Measurements from ENCODE around the gene DIABLO. TPM values are rescaled to one million over a fixed set of nuclear protein-coding genes. Genes with fewer than 3 reads are reported as not detected.

The DIABLO gene
- polyA plus RNA-seq, 1 of the 3 experiments (the other 2 are of a cell fraction), result 78.9 TPM

GRCh38 chr12:122230798-122231197 lies 4.9 kb upstream of the DIABLO start:
- ChIA-PET CTCF (interaction anchor here (1.0 to 1.6 kb wide), 2 partner anchors 14 to 125 kb away, joined by 3 to 4 read pairs; no protein-coding TSS in a partner anchor), POLR2A (no interaction called here)
- Histone ChIP-seq H3K9ac (no peak overlapping the region), H3K27me3 (ENCODE audit: insufficient read depth) (no peaks in the 10 kb centered on the region), H3K36me3 (replicated peaks in 1 of 2; ENCODE audit: control insufficient read depth in 1 of 2, insufficient read depth in 2 of 2, low read length in 1 of 2) (peaks cover 11 to 29% of the 10 kb centered on the region in 2 experiments), H3K27ac (ENCODE audit: low read depth in 2 of 2, low read length in 1 of 2) (peak overlapping the region in 1 of 2 experiments; percentile 98; a peak in 2 of 4 replicates), H3K4me3 (ENCODE audit: low read depth in 2 of 2, low read length in 1 of 2) (no peak overlapping the region), H4K20me1 (ENCODE audit: insufficient read depth) (peaks cover 7% of the 10 kb centered on the region; the same call in 1 of the 2 replicates), H2AFZ (ENCODE audit: low read depth) (no peak overlapping the region), H3K9me3 (no peaks in the 10 kb centered on the region), H3K79me2 (ENCODE audit: insufficient read depth) (no peaks in the 10 kb centered on the region), H3K9me2 (no peaks in the 10 kb centered on the region), H3F3A (replicated peaks; ENCODE audit: insufficient read depth) (peaks cover 7% of the 10 kb centered on the region), H3K4me1 (ENCODE audit: control insufficient read depth in 1 of 2, insufficient read depth in 2 of 2, low read depth in 1 of 2, low read length in 1 of 2) (peaks cover 5 to 31% of the 10 kb centered on the region in 2 experiments; a peak in 3 of 4 replicates), H3K4me2 (no peak overlapping the region)
- TF ChIP-seq, protein P1, sequence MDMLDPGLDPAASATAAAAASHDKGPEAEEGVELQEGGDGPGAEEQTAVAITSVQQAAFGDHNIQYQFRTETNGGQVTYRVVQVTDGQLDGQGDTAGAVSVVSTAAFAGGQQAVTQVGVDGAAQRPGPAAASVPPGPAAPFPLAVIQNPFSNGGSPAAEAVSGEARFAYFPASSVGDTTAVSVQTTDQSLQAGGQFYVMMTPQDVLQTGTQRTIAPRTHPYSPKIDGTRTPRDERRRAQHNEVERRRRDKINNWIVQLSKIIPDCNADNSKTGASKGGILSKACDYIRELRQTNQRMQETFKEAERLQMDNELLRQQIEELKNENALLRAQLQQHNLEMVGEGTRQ (IDR thresholded peaks at IDR 0.05; ENCODE audit: borderline replicate concordance, low read depth, low read length), result no peak
- TF ChIP-seq PBX3 (IDR thresholded peaks at IDR 0.05) (no peak), GATA2 (CRISPR knock-in tag; IDR thresholded peaks at IDR 0.05) (no peak), RFX5 (IDR thresholded peaks at IDR 0.05; ENCODE audit: low read length) (no peak), POLR2AphosphoS5 (IDR thresholded peaks at IDR 0.05; ENCODE audit: low read depth, low read length) (no peak)
- no peak for DNase-seq
- 77% methylated on average over 6 of the region's 6 CpGs for WGBS (ENCODE audit: low lambda C conversion rate)

GRCh38 chr12:122228092-122228491 lies 2.2 kb upstream of the DIABLO start:
- TF ChIP-seq GATA2 (CRISPR knock-in tag; IDR thresholded peaks at IDR 0.05) (peak; percentile 97), TCF12 (IDR thresholded peaks at IDR 0.05) (peak; percentile 57), MXI1 (IDR thresholded peaks at IDR 0.05; ENCODE audit: low read depth, low read length) (peak; percentile 63; the same call in 1 of the 2 replicates), EP300 (IDR thresholded peaks at IDR 0.05; ENCODE audit: borderline replicate concordance in 1 of 2, low read depth in 1 of 2, low read length in 1 of 2) (peak in 1 of 2 experiments; percentile 98; a peak in 2 of 4 replicates), CHD2 (IDR thresholded peaks at IDR 0.05; ENCODE audit: low read length, partially characterized antibody) (peak; percentile 92), MEF2A (IDR thresholded peaks at IDR 0.05; ENCODE audit: borderline replicate concordance, low read depth) (no peak), FOXJ3 (CRISPR knock-in tag; IDR thresholded peaks at IDR 0.05) (peak; percentile 92; the same call in 1 of the 2 replicates), ELF1 (IDR thresholded peaks at IDR 0.05) (no peak), RAD21 (IDR thresholded peaks at IDR 0.05; ENCODE audit: low read length) (peak; percentile 28), TEAD4 (IDR thresholded peaks at IDR 0.05; ENCODE audit: borderline replicate concordance, insufficient read depth) (peak; percentile 76; the same call in 1 of the 2 replicates), JUND (IDR thresholded peaks at IDR 0.05) (no peak), RCOR1 (IDR thresholded peaks at IDR 0.05; ENCODE audit: low read length) (peak; percentile 76; the same call in 1 of the 2 replicates)
- Histone ChIP-seq H3K9ac (no peak overlapping the region), H2AFZ (ENCODE audit: low read depth) (no peak overlapping the region), H4K20me1 (ENCODE audit: insufficient read depth) (peaks cover 14% of the 10 kb centered on the region), H3K4me2 (0 out of 2 replicates have a peak overlapping the region, but pooled peaks have one; percentile 75), H3K9me3 (no peaks in the 10 kb centered on the region), H3K27ac (ENCODE audit: low read depth in 2 of 2, low read length in 1 of 2) (peak overlapping the region in 1 of 2 experiments; percentile 100; a peak in 3 of 4 replicates), H3K4me1 (ENCODE audit: control insufficient read depth in 1 of 2, insufficient read depth in 2 of 2, low read depth in 1 of 2, low read length in 1 of 2) (peaks cover 17 to 39% of the 10 kb centered on the region in 2 experiments), H3K27me3 (ENCODE audit: insufficient read depth) (no peaks in the 10 kb centered on the region), H3K36me3 (replicated peaks in 1 of 2; ENCODE audit: control insufficient read depth in 1 of 2, insufficient read depth in 2 of 2, low read length in 1 of 2) (peaks cover 24 to 25% of the 10 kb centered on the region in 2 experiments), H3F3A (replicated peaks; ENCODE audit: insufficient read depth) (peaks cover 18% of the 10 kb centered on the region), H3K79me2 (ENCODE audit: insufficient read depth) (peaks cover 24% of the 10 kb centered on the region), H3K9me2 (no peaks in the 10 kb centered on the region), H3K4me3 (ENCODE audit: low read depth in 2 of 2, low read length in 1 of 2) (peak overlapping the region in 1 of 2 experiments; percentile 56; a peak in 3 of 4 replicates)
- DNase-seq, result peak; percentile 87
- POLR2A ChIA-PET, result interaction anchor here (0.9 to 1.7 kb wide), 5 partner anchors 9 to 73 kb away, joined by 4 to 14 read pairs (median 7); partner anchors contain the start of genes B3GNT4 and VPS33A
- WGBS (ENCODE audit: low lambda C conversion rate), result 33% methylated on average over 5 of the region's 5 CpGs
- CTCF ChIA-PET, result interaction anchor here (0.6 to 4.1 kb wide), 7 partner anchors 10 to 127 kb away, joined by 3 to 22 read pairs (median 4); no protein-coding TSS in a partner anchor
